HT1080 (cell line): ENCODE measurements around the gene NYAP1. TPM values are rescaled to one million over a fixed set of nuclear protein-coding genes. Genes with fewer than 3 reads are reported as not detected.

Experiments
- DNase-seq: peaks from one replicate; pipeline ENCODE4 v3.0.0-alpha.2; 2015; ENCODE audit warnings: low read depth
- total RNA-seq: library from RNA; depleted of rRNA; stranded (reverse); fragments of >200 nt; shearing (Covaris generic); gene quantifications from 2 replicates; pipeline ENCODE4 v1.2.3, GENCODE V29; 2014

The NYAP1 gene
- total RNA-seq, 1 experiment from 2014 or later: 0.10 TPM

DNA sequence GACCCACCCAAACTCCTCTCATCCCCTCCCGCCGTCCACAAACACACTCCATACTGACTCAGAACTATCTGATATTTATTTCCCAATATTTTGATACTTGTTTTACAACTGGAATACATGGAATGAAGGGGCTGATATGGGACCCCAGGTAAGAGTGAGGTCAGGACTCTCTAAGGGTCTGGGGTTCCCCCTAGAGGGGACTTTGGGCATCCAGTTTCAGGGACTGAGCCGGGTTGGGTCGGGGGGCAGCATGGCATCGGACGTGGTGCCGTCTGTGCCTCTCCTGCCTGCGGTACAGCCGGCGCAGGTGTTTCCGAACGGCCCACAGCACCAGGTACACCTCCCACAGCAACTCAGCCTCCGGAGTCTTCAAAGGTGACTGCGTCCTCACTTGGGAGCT lies 27.2 kb upstream of the NYAP1 start:
- no peak for DNase-seq

DNA sequence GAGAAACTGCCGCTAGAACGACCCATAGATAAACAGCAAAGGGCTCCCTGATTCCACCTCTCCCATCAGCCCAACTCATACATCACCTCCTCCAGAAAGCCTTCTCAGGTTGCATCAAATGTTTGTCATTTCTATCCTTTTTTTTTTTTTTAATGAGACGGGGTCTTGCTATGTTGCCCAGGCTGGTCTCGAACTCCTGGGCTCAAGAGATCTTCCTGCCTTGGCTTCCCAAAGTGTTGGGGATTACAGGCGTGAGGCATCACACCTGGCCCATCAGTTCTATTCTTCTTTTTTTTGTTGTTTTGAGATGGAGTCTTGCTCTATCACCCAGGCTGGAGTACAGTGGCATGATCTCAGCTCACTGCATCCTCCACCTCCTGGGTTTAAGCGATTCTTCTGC lies 26.7 kb upstream of the NYAP1 start:
- no peak for DNase-seq

DNA sequence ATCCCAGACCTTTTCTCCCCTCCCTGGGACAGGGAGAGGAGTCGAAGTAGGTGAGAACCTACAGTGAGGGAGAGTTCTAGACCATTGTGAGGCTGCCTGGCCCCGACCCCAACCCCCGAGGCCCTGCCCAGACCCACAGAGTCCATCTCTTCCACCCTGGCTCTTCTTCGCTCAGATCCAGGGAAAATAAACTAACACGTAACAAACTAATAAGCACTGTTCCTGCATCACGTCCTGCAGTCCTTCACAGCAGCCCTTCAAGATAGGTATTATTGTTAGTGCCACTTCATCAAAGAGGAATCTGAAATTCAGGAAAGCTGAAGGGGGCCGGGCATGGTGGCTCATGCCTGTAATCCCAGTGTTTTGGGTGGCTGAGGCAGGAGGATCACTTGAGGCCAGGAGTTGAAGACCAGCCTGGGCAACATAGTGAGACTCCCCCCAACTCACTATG lies 19.5 kb upstream of the NYAP1 start, which contains the start of gene SPACDR:
Gene SPACDR, minus strand, starts transcription at position 51 of the 451 bp plus-strand sequence. CDS start 235 bp downstream, outside the sequence.
- no peak for DNase-seq

DNA sequence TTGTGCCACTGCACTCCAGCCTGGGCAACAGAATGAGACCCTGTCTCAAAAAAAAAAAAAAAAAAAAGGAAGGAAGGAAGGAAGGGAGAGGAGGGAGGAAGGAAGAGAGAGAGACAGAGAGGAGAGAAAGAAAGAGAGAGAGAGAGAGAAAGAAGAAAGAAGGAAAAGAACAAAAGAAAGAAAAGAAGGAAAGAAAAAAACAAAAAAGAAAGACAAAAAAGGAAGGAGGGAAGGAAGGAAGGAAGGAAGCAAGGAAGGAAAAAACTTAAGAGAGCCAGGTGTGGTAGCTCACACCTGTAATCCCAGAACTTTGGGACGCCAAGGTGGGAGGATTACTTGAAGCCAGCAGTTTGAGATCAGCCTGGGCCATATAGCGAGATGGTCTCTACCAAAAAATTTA lies 18.9 kb upstream of the NYAP1 start:
- no peak for DNase-seq

DNA sequence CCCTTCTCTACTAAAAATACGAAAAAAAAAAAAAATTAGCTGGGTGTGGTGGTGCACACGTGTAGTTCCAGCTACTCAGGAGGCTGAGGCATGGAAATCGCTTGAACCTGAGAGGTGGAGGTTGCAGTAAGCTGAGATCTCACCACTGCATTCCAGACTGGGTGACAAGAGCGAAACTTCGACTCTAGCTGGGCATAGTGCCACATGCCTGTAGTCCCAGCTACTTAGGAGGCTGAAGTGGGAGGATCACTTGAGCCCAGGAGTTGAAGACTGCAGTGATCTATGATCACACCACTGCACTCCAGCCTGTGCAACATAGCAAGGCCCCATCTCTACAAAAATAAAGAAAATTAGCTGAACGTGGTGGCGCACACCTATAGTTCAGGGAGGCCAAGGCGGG lies 18.4 kb upstream of the NYAP1 start:
- DNase-seq: no peak

DNA sequence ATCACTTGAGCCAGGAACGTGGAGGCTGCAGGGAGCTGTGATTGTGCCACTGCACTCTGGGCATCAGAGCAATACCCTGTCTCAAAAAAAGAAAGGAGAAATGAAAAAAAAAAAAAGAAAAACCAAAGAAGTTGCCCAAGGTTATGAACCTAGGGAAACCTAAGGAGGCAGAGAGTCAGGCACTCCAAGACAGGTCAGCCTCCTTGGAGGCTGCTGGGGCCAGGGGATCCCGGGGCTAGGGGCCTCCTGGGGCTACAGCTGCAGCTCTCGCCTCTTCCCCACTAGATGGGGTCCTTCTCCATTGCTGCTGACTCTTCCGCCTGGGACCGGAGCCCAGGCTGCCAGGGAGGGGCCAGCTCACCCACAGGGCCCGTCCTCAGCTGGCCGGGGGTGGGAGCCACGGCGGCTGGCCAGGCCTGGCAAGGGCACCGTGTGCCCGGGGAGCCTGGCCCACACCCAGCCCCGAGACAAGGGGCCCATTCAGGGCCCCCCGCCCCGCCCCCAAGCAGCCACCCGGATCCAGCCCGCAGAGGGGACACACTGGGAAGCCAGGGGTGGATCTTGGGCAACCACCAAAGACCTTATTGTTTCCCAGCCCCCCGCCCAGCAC lies 17.9 kb upstream of the NYAP1 start:
- DNase-seq: peak; percentile 72

DNA sequence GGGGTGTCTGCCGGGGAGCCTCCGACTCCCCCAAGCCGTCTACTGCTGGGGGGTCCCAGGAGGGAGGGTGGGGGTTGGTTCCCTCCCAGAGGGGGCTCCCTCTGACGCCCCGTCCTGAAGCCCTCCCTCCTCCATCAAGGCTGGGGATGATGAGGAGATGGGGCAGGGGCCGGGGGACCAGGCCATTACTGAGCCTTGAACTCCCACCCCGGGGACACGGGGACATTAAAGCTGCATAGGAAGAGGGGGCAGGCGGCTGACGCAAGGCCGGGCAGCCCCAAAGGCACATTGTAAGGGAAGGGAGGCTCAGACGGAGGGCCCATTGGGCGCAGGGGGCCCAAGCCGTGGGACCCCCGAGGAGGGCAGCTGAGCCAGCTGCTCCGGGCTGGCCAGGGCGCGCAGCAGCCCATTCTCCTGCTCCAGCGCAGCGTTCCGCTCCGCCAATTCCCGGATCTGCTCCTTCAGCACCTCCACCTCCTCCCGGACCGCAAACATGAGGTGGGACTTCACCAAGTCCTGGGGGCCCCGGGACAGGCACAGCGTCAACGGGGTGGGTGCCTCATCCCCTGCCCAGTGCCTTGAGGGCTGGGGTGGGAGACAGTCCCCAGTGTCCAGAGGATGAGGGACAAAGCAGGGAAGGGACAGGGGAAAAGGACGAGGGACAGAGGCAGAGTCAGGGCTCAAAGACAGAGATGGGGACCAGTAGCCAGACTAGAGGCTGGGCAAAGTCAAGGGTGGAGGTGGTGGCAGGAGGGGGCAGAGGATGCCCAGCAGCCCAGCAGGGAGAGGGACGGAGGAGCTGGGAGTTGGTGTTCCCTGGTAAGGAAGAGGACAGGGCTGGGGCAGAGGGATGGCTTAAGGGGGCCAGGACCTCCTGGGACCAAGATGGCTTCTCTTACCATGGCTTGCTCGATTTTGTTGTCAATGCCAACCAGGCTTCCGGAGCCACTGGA lies 16.8 kb upstream of the NYAP1 start:
- DNase-seq: no peak

DNA sequence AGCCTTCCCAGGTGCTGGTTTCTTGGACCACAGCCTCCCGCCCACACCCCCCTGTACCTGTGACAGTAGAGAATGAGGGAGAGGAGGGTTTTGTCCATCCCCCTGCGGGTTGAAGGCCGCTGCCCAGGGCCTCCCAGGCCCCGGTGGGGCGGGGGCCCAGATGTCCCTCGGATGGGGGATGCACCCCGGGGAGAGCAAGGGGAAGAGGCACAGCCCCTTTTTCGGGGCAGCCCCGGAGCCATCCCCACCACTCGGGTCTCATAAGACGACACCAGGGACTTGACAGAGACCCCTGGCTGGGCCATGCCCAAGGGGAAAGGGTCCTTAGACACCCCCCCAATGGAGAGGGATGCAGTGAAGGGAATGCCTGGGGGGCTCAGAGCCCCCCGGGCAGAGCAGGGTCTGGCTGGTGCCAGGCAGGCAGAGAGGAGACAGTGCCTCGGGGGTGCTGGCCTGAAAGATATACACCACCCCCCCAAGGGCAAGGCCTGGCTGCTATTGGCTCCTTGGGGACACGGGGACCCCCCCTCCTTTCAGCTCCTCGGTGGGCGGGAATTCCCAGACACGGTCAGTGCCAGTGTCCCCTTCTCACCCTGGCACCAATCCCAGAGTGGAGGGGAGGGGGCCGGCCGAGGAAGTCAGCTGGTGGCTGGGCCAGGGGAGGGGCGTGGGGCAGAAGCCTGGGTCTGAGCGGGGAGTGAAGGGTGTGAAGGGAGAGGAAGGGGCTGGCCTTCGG lies 15.9 kb upstream of the NYAP1 start:
- no peak for DNase-seq

DNA sequence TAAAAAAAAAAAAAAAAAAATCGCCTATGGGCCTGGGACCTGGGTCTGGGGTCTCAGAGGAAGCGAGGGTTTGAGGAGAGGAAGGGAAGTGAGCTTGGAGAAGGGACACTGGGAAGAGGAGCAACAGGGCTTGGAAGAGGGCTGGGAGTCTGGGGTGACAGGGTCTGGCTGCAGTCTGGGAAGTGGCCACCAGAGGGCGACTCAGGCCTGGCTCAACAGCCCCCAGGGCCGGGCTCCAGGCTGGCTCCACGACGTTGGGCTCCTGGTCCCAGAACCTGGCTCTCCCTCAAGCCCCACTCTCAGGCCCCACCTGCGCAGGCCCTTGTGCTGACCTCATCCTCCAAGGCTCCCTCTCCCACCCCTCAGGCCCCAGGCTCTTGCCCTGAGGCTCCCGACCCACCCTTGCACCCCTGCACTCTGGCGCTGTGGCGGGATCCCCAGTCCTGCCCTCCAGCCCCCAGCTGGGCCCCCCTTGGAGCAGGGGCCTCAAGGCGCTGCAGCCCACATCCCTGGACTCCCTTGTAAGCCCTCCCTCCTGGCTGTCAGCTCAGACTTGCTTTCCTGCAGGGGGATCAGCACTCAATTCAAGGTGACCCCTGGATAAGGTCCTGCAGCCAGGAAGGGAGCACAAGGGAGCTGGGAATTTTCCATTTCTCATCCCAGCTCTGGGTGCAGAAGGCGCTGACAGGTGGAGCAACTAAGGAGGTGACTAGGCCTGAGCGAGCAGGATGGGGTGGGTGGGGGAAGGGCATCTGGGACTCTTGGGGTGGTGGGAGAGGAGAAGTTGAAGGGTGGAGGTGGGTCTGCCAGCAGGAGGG lies 14.3 kb upstream of the NYAP1 start:
- peak; percentile 77 for DNase-seq

DNA sequence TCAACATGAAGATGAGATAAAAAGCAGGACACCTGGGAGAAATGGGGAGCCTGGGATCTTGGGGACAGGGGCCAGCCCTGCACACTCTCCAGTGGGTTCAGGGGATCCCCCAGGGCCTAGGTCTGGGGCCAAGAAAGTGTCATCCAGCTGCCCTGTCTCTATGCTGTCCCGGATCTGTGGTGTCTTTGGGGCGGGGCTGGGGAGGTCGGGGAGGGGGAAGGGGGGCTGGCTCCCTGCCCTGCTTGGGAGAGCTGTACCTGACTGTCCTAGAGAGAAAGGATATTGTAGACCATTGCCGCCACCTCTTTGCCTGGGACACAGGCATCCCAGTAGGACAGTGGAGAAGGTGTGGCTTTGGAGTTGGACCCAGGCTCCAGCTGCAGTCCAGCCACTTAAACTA lies 12.7 kb upstream of the NYAP1 start:
- DNase-seq: no peak

DNA sequence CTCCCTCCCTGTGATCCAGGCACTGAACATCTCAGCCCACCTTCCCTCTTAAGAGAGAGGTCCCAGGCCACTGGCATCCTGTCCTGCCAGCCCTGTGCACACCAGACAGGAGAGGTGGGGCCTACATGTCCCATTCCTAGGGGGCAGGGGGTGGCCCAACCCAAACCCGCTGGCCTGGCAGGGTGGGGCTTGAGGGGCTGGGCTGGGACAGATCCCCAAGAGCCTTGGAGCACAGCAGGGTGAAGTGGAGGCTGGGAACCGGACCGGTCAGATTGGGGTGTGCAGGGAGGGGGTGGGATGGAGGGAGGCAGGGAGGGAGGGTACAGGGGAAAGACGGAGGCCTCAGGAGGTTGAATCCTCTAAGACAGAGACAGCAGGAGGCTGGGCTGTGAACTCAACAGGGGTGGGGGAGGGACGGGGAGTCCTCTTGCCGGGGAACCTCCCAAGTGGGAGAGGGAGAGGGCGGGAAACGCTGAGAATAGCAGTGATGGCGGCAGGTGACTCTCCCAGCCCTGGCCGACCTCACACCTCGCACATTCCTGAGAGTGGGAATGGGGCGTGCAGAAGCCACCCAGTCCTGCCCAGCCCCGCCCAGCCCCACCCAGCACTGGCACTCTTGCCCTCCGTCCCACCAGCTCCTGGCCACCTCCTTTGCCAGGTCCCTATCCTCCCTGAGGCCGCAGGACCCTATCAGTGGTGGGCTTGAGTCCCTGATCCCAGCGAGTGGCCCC lies 11.4 kb upstream of the NYAP1 start:
- DNase-seq: no peak

DNA sequence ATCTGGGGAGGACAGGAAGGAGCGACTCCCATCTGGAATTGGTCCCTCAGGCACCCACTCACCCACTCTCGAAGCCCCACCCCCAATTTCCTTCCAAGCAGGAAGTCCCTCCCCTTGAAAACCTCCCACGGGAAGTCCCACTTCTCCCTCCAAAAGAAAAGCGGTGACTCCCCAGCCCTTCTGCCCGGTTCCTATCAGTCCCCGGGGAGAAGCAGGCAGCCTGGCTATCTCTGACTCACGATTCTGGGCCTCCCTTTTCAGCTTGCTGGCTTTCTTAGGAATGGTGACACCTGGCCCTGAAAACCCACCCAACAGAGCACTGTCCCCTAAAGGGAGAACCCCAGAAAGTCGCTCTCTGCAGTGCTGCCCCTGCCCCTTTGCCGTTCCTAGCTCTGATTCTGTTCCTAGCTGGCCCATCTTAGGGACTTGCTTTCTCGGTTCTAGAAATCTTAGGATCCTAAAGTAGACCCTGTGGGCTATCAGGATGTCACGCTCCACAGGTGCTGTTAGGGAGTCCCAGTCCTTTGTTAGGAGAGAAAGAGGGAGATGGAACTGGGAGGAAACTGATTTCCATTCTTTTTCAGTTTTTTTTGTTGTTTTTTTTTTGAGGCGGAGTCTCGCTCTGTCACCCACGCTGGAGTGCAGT lies 10.8 kb upstream of the NYAP1 start:
- DNase-seq: no peak

DNA sequence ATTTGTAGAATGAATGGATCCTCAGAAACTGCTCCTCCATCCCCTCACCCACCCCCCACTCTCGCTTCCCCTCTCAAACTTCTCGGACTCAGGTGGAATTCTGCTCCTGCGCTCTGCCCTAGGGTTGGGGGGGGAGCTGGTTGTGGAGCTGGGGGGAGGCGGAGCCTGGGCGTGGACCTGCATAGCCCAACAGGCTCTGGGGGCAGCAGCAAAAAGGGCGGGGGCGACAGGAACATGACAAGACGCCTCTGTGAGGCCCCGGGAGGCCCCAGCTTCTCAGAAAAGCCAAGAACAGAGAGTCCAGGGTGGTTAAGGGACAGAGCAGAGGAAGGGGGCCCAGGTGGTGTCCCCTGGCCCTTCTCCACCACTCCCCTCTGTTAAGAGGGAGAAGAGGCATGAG lies 8.2 kb upstream of the NYAP1 start:
- no peak for DNase-seq

DNA sequence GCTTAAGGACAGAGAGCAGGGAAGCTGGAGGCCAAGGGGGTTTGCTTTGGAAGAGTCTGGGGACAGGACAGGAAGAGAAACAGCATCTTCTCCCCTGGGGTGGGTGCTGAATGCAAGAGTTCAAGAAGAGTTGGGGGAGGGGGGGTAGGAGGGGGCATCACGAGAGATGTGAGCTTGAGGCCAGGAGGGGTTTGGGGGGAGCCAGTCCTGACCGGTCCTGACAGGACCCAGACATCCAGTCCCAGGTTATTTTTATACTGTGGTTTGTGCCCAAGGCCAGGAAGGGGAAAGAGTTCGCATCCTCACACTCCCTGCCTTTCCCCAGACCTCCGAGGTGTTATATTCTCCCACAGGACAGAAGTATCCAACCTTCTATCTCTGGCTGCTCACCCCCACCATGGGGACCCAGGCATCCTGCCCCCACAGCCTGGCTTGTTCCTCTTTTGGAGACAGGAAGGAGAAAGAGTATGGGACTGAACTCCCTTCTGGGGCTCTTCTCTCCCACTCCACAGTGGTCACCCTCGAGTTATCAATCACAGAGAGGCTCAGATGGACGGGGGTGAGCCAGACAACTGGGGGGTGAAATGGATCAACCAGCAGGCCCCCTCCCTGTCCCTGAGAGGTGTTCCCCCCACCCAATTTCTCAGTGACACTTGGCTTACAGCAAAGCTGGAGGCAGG lies 7.5 kb upstream of the NYAP1 start:
- no peak for DNase-seq

DNA sequence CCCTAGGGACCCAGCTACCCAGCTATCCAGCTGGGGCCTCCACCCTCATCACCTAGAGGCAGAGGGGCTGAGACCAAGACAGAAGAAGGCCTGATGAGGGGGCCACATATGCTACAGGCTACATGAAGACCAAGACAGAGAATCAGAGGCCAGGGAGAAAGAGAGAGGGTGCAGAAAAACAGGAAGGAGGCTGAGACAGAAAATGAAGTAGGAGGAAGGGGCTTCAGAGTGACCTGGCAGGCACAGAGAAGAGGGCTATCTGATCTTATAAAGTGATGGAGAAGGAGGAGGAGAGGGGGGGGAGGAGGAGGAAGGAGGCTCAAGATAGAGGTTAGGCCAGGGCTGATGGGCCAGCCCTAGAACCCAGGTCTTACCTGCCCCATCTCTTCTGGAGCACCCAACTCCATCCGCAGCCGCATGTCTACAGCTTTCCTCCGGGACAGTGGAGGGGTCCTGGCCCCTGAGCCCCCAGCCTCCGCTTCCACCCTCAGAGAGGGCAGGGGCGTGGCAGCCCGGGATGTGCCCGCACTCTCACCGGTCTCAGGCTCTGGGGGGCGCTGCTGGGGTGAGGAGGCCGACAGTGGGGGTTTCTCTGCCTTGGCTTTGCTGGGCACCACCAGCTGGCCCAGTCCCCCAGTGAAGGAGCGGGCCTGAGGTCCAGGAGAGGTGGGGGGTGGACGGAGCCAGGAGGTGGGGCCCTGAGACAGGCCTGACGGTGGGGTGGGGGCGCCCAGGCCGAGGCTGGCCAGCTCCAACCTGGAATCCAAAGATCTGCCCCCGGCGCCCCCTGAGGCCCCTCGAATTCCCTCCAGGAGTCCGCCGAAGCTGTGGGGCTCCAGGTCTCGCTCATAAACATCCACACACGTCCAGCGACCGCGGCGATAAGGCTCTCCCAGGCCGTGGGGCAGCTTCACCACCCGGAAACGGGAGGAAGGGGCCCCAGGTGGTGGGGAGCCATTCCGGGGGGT lies 6.5 kb upstream of the NYAP1 start:
- DNase-seq: no peak

DNA sequence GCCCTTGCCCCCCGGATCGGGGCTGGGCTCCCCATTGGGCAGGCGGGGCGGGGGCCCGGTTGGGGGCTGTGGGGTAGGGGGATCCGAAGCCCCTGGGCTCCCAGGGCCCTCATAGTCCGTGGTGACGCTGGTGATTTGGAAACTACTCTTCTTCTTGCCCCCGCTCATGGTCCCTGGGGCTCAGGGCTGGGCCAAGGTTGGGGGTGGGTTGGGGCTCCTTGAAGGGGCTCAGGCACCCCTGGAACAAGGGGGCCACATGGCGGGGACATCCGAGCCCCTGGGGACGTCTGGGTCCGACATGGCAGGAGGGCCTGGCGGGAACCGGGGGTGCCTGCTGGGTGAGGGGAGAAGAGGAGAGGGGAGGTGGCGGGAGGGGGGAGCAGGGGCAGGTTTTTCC lies 5.9 kb upstream of the NYAP1 start:
- no peak for DNase-seq

DNA sequence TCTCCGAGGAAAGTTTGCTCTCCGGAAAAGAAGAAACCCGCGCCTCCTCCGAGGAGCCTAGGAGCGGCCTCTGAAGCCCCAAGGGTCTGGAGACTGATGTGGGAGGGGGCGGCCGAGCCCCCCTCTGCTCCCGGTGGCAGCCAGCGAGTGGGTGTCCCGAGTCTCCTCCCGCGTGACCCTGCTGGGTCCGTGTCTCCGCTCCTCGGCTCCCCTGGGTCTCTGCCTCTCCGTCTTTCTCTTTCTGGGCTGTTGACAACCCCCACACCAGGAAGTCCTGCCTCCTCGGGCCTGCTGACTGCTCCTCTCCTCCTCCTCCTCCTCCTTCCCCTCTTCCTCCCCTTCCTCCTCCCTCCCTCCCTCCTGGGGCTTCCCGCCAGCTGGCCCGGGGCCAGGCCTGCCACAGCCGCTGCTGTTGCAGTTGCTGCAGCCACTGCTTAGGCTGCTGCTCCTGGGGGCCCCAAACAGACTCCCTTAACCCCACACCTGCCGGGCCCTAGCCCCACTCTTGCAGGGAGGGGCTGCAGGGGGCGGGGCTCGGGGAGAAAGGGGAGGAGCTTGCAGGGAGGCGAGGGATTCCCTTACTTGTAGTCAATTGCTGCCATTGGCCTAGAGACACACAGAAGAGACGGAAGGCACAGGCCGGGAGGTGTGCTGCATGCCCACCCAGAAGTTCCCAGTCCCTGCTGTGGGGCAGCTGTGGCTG lies 4.6 kb upstream of the NYAP1 start, which contains the start of gene TSC22D4:
Gene TSC22D4, minus strand, starts transcription at position 257 of the 703 bp plus-strand sequence. CDS start 1,176 bp downstream, outside the sequence.
- peak; percentile 94 for DNase-seq
